ENCODE results near the gene ASPA. TPM values are rescaled to one million over a fixed set of nuclear protein-coding genes. Genes with fewer than 3 reads are reported as not detected.
A peak's percentile ranks its signal among the peaks of the same experiment; 100 is the strongest.

The ASPA gene
- total RNA-seq, 6 experiments from 2014 or later, result 1.7 to 6.0 (median 4.2) TPM

GRCh38 chr17:3544365-3544764, 68.6 kb downstream of the ASPA start:
- no peaks in the 10 kb centered on the region for H3K36me3 ChIP-seq
- no peak for TF ChIP-seq POLR2A (IDR thresholded peaks at IDR 0.05)
- no peak for TF ChIP-seq CTCF (IDR thresholded peaks at IDR 0.05)
- H3K27me3 ChIP-seq, result no peaks in the 10 kb centered on the region
- DNase-seq (peak in 1 of 3 donors; percentile 14), ATAC-seq (no peak)
- no peaks in the 10 kb centered on the region for H3K9me3 ChIP-seq
- H3K4me1 ChIP-seq, result peaks cover 0 to 4% (median 0%) of the 10 kb centered on the region in 4 donors
- intact Hi-C loops (cut with DNase I), result no loop called here
- H3K4me3 ChIP-seq, result no peak overlapping the region
- 72% methylated on average over 2 of the region's 5 CpGs for WGBS (ENCODE audit: insufficient coverage, low coverage, low lambda C conversion rate, missing lambda C conversion rate)
- H3K27ac ChIP-seq, result no peak overlapping the region

- Histone ChIP-seq H3K9me3 (no peaks in the 10 kb centered on the region), H3K36me3 (no peaks in the 10 kb centered on the region), H3K4me3 (no peak overlapping the region), H3K4me1 (peaks cover 0 to 4% (median 0%) of the 10 kb centered on the region in 4 donors), H3K27ac (no peak overlapping the region), H3K27me3 (no peaks in the 10 kb centered on the region)
- WGBS (ENCODE audit: insufficient coverage, low coverage, low lambda C conversion rate, missing lambda C conversion rate), result 72% methylated on average over 5 of the region's 9 CpGs
- DNase-seq (peak in 1 of 3 donors; percentile 21), ATAC-seq (no peak)
- intact Hi-C loops (cut with DNase I), result no loop called here
- TF ChIP-seq CTCF (IDR thresholded peaks at IDR 0.05) (no peak), POLR2A (IDR thresholded peaks at IDR 0.05) (no peak)
These were observed 69.4 kb downstream of the ASPA start for GRCh38 chr17:3545151-3545550.

GRCh38 chr17:3546521-3546920, 70.7 kb downstream of the ASPA start:
- H3K27me3 ChIP-seq, result no peaks in the 10 kb centered on the region
- H3K9me3 ChIP-seq, result no peaks in the 10 kb centered on the region
- 58% methylated on average over 2 of the region's 5 CpGs for WGBS (ENCODE audit: insufficient coverage, low coverage, low lambda C conversion rate, missing lambda C conversion rate)
- TF ChIP-seq POLR2A (IDR thresholded peaks at IDR 0.05) (no peak), CTCF (IDR thresholded peaks at IDR 0.05) (no peak)
- intact Hi-C loops (cut with DNase I), result no loop called here
- no peak overlapping the region for H3K4me3 ChIP-seq
- H3K27ac ChIP-seq, result no peak overlapping the region
- no peaks in the 10 kb centered on the region for H3K36me3 ChIP-seq
- ATAC-seq (peak in 3 of 4 donors; percentile 25 to 51 (median 51)), DNase-seq (no peak)
- peaks cover 0 to 4% (median 0%) of the 10 kb centered on the region in 4 donors for H3K4me1 ChIP-seq

- H3K4me3 ChIP-seq, result no peak overlapping the region
- no peaks in the 10 kb centered on the region for H3K36me3 ChIP-seq
- no peak for TF ChIP-seq POLR2A (IDR thresholded peaks at IDR 0.05)
- no peak for TF ChIP-seq CTCF (IDR thresholded peaks at IDR 0.05)
- no peaks in the 10 kb centered on the region for H3K9me3 ChIP-seq
- ATAC-seq (no peak), DNase-seq (no peak)
- 100% methylated on average over 1 of the region's 8 CpGs for WGBS (ENCODE audit: insufficient coverage, low coverage, low lambda C conversion rate, missing lambda C conversion rate)
- no peak overlapping the region for H3K27ac ChIP-seq
- peaks cover 0 to 4% (median 0%) of the 10 kb centered on the region in 4 donors for H3K4me1 ChIP-seq
- intact Hi-C loops (cut with DNase I), result no loop called here
- H3K27me3 ChIP-seq, result no peaks in the 10 kb centered on the region
These were observed 71.2 kb downstream of the ASPA start for GRCh38 chr17:3546997-3547396.

GRCh38 chr17:3547628-3548027, 71.8 kb downstream of the ASPA start:
- 36% methylated on average over 2 of the region's 11 CpGs for WGBS (ENCODE audit: insufficient coverage, low coverage, low lambda C conversion rate, missing lambda C conversion rate)
- ATAC-seq, result no peak
- intact Hi-C loops (cut with DNase I), result no loop called here
- Histone ChIP-seq H3K27me3 (no peaks in the 10 kb centered on the region), H3K27ac (no peak overlapping the region), H3K9me3 (no peaks in the 10 kb centered on the region), H3K4me1 (peaks cover 0 to 4% (median 0%) of the 10 kb centered on the region in 4 donors), H3K36me3 (no peaks in the 10 kb centered on the region), H3K4me3 (no peak overlapping the region)
- TF ChIP-seq CTCF (IDR thresholded peaks at IDR 0.05) (no peak), POLR2A (IDR thresholded peaks at IDR 0.05) (no peak)
- DNase-seq, result no peak
